H1 (cell line): ENCODE results near the gene ASRGL1. TPM values are rescaled to one million over a fixed set of nuclear protein-coding genes. Genes with fewer than 3 reads are reported as not detected.

Experiments
- CTCF ChIA-PET: fragments of 300-600 bp; sonication (Branson Sonifier 250); formaldehyde crosslinking; loops from one replicate; lab custom pipeline; 2021; ENCODE audit not compliant: partially characterized antibody; lab: Charles Lee
- POLR2A ChIA-PET: fragments of 300-600 bp; sonication (Branson Sonifier 250); formaldehyde crosslinking; loops from one replicate; lab custom pipeline; 2021; ENCODE audit warnings: inconsistent platforms; ENCODE audit not compliant: partially characterized antibody; lab: Charles Lee
- DNase-seq, 2 experiments: peaks; one replicate each; pipeline versions ENCODE4 v3.0.0 to v3.0.0-alpha.2; 2010 to 2022; ENCODE audit warnings: low spot score in 2 of 2, low read depth in 1 of 2, mixed read lengths in 1 of 2
- FAIRE-seq: peaks from 2 replicates; lab custom pipeline; 2011; peaks lifted over from hg19 to GRCh38; lab: Jason Lieb, UNC
- H2AFZ ChIP-seq: 2 replicates; pipeline ENCODE4 v1.8.1; 2012; ENCODE audit warnings: low read length, inconsistent platforms
- H2AK5ac ChIP-seq: 2 replicates; pipeline ENCODE4 v1.6.1; 2013; ENCODE audit warnings: low read depth, low read length
- H2BK120ac ChIP-seq: replicated peaks from 2 replicates; pipeline ENCODE3; 2013; ENCODE audit warnings: low read depth, low read length, inconsistent platforms
- H2BK12ac ChIP-seq: 2 replicates; pipeline ENCODE4 v1.6.1; 2013; ENCODE audit warnings: low read depth, low read length
- H2BK15ac ChIP-seq: 2 replicates; pipeline ENCODE4 v1.6.1; 2013; ENCODE audit warnings: low read length
- H2BK20ac ChIP-seq: 2 replicates; pipeline ENCODE4 v1.6.1; 2013; ENCODE audit warnings: low read length
- H2BK5ac ChIP-seq: 2 replicates; pipeline ENCODE4 v1.6.1; 2013; ENCODE audit warnings: low read depth, low read length
- H3K14ac ChIP-seq: 2 replicates; pipeline ENCODE4 v1.6.1; 2013; ENCODE audit warnings: inconsistent platforms; ENCODE audit not compliant: insufficient read length
- H3K18ac ChIP-seq: 2 replicates; pipeline ENCODE4 v1.6.1; 2013; ENCODE audit warnings: low read length; ENCODE audit errors: extremely low read depth
- H3K23ac ChIP-seq: 2 replicates; pipeline ENCODE4 v1.6.1; 2013; ENCODE audit warnings: inconsistent platforms; ENCODE audit not compliant: insufficient read length
- H3K23me2 ChIP-seq: 2 replicates; pipeline ENCODE4 v1.6.1; 2013; ENCODE audit warnings: low read depth, low read length
- H3K27ac ChIP-seq: 2 replicates; pipeline ENCODE4 v1.6.1; 2011; ENCODE audit warnings: low read depth, low read length, inconsistent platforms
- H3K27me3 ChIP-seq, 4 experiments: replicated peaks in 1 of 4; 1 replicate in 1 of 4; 2 replicates in 3 of 4; pipeline versions ENCODE4 v1.6.1 to v1.8.1; 2011 to 2013; ENCODE audit warnings: low read length in 3 of 4, mild to moderate bottlenecking in 3 of 4, inconsistent platforms in 2 of 4, mixed read lengths in 2 of 4, moderate library complexity in 1 of 4; ENCODE audit not compliant: control insufficient read depth in 3 of 4, insufficient read depth in 3 of 4; ENCODE audit errors: extremely low read depth in 1 of 4
- H3K36me3 ChIP-seq, 4 experiments: 2 replicates each; pipeline versions ENCODE4 v1.6.1 to v1.8.1; 2011 to 2013; ENCODE audit warnings: mild to moderate bottlenecking in 4 of 4, low read length in 3 of 4, moderate library complexity in 2 of 4, control low read depth in 1 of 4, inconsistent platforms in 1 of 4; ENCODE audit not compliant: insufficient read depth in 4 of 4, control insufficient read depth in 2 of 4
- H3K4ac ChIP-seq: replicated peaks from 2 replicates; pipeline ENCODE3; 2013; ENCODE audit warnings: low read length, low read depth, mixed read lengths, inconsistent platforms; ENCODE audit not compliant: insufficient read length
- H3K4me1 ChIP-seq, 4 experiments: replicated peaks in 1 of 4; 1 replicate in 1 of 4; 2 replicates in 3 of 4; pipeline versions ENCODE4 v1.6.1 to v1.8.1; 2011 to 2013; ENCODE audit warnings: low read length in 3 of 4, inconsistent platforms in 2 of 4, mixed read lengths in 1 of 4; ENCODE audit not compliant: insufficient read depth in 4 of 4, control insufficient read depth in 3 of 4
- H3K4me2 ChIP-seq, 2 experiments: 2 replicates each; pipeline versions ENCODE4 v1.6.1 to v1.8.1; 2011 to 2013; ENCODE audit warnings: low read depth in 2 of 2, low read length in 2 of 2, control low read depth in 1 of 2, inconsistent platforms in 1 of 2, mild to moderate bottlenecking in 1 of 2; ENCODE audit not compliant: insufficient read depth in 1 of 2
- H3K4me3 ChIP-seq, 4 experiments: fragments of 200-600, 300-600 bp in 1 of 4; sonication (generic), shearing (Covaris generic), sonication (Bioruptor Twin) in 1 of 4; 2 replicates each; pipeline versions ENCODE4 v1.5.1 to v1.8.1; 2011 to 2016; ENCODE audit warnings: low read length in 4 of 4, low read depth in 3 of 4, control low read depth in 2 of 4, inconsistent platforms in 2 of 4, mild to moderate bottlenecking in 2 of 4, mixed read lengths in 1 of 4, moderate library complexity in 1 of 4; ENCODE audit not compliant: insufficient read depth in 2 of 4; ENCODE audit errors: extremely low read depth in 1 of 4
- H3K56ac ChIP-seq: replicated peaks from 2 replicates; pipeline ENCODE3; 2013; ENCODE audit warnings: low read depth, mild to moderate bottlenecking, mixed read lengths, low read length, inconsistent platforms; ENCODE audit not compliant: insufficient read length
- H3K79me1 ChIP-seq: 2 replicates; pipeline ENCODE4 v1.6.1; 2013; ENCODE audit warnings: low read depth, low read length, control low read depth
- H3K79me2 ChIP-seq, 2 experiments: 2 replicates each; pipeline versions ENCODE4 v1.6.1 to v1.8.1; 2012 to 2013; ENCODE audit warnings: low read length in 2 of 2, mild to moderate bottlenecking in 2 of 2, inconsistent platforms in 1 of 2; ENCODE audit not compliant: insufficient read depth in 2 of 2, control insufficient read depth in 1 of 2
- H3K9ac ChIP-seq, 4 experiments: replicated peaks in 1 of 4; 1 replicate in 1 of 4; 2 replicates in 3 of 4; pipeline versions ENCODE4 v1.6.1 to v1.8.1; 2011 to 2013; ENCODE audit warnings: low read depth in 3 of 4, low read length in 3 of 4, control low read depth in 2 of 4, mild to moderate bottlenecking in 2 of 4, moderate library complexity in 2 of 4, inconsistent platforms in 1 of 4; ENCODE audit errors: extremely low read depth in 1 of 4
- H3K9me3 ChIP-seq, 2 experiments: 2 replicates each; pipeline versions ENCODE4 v1.6.1 to v1.8.1; 2012 to 2013; ENCODE audit warnings: mild to moderate bottlenecking in 2 of 2, moderate library complexity in 2 of 2, control low read depth in 1 of 2, inconsistent platforms in 1 of 2, low read depth in 1 of 2, low read length in 1 of 2, mixed read lengths in 1 of 2; ENCODE audit not compliant: insufficient read depth in 2 of 2
- H4K20me1 ChIP-seq, 2 experiments: replicated peaks in 1 of 2; 2 replicates each; pipeline versions ENCODE3 to v1.8.1; 2011 to 2013; ENCODE audit warnings: inconsistent platforms in 2 of 2, low read length in 2 of 2, mild to moderate bottlenecking in 1 of 2; ENCODE audit not compliant: insufficient read depth in 2 of 2, control insufficient read depth in 1 of 2
- H4K5ac ChIP-seq: 2 replicates; pipeline ENCODE4 v1.6.1; 2013; ENCODE audit warnings: low read length, low read depth, mixed read lengths, inconsistent platforms; ENCODE audit not compliant: insufficient read length
- H4K8ac ChIP-seq: 2 replicates; pipeline ENCODE4 v1.8.0; 2013; ENCODE audit warnings: mild to moderate bottlenecking, moderate library complexity, low read length, inconsistent platforms; ENCODE audit not compliant: insufficient read depth; ENCODE audit errors: extremely low read depth
- H4K91ac ChIP-seq: replicated peaks from 2 replicates; pipeline ENCODE3; 2013; ENCODE audit warnings: low read length, mixed read lengths, inconsistent platforms; ENCODE audit not compliant: insufficient read length
- ASH2L ChIP-seq: fragments of 200-600, 300-600 bp; sonication (generic); IDR thresholded peaks from one replicate; pipeline ENCODE4 v1.7.1; 2017; ENCODE audit warnings: low read length
- CBX8 ChIP-seq: fragments of 300-800, 300-1000 bp; sonication (generic); IDR thresholded peaks from 2 replicates; pipeline ENCODE4 v1.7.1; 2016; ENCODE audit warnings: low read depth, low read length, borderline replicate concordance
- CTBP2 ChIP-seq: IDR thresholded peaks from 2 replicates; pipeline ENCODE4 v1.7.0; 2011; ENCODE audit warnings: borderline replicate concordance, mild to moderate bottlenecking, moderate library complexity, mixed read lengths, low read length; ENCODE audit not compliant: insufficient read depth, insufficient read length
- E2F6 ChIP-seq: IDR thresholded peaks from 2 replicates; pipeline ENCODE4 v1.6.1; 2012; ENCODE audit warnings: inconsistent platforms
- JUND ChIP-seq: IDR thresholded peaks from 2 replicates; pipeline ENCODE4 v1.6.1; 2011; ENCODE audit warnings: mild to moderate bottlenecking, improper control_type of control experiment, low read length
- TAF1 ChIP-seq: IDR thresholded peaks from 2 replicates; pipeline ENCODE4 v1.6.1; 2011; ENCODE audit warnings: mild to moderate bottlenecking, low read depth, low read length
- ZNF274 ChIP-seq: IDR thresholded peaks from 2 replicates; pipeline ENCODE4 v1.7.0; 2012; ENCODE audit warnings: low read length, borderline replicate concordance; ENCODE audit errors: extremely low read depth
- WGBS, 2 experiments: shearing (Covaris generic) in 1 of 2; methylation state at CpG; one replicate each; pipeline versions ENCODE4 v1.1.6 to v1.1.7; 2013 to 2015; ENCODE audit warnings: low lambda C conversion rate in 2 of 2, mixed read lengths in 2 of 2, inconsistent platforms in 1 of 2, low coverage in 1 of 2, missing lambda C conversion rate in 1 of 2; ENCODE audit not compliant: insufficient replicate concordance in 2 of 2, insufficient coverage in 1 of 2, insufficient read length in 1 of 2; ENCODE audit errors: extremely low coverage in 1 of 2, missing lambda C conversion rate in 1 of 2; 5-methylcytosine and 5-hydroxymethylcytosine counted together
- polyA plus RNA-seq, 7 experiments: library from polyadenylated mRNA; depleted of rRNA in 3 of 7; stranded (reverse) in 5 of 7; unstranded in 2 of 7; fragments of >200 nt in 5 of 7; fragments of 200-250 nt in 2 of 7; gene quantifications; 1 replicate in 5 of 7; 2 replicates in 1 of 7; 4 replicates in 1 of 7; pipeline versions ENCODE4 v1.2.1 to v1.2.3, GENCODE V29; 2011 to 2013; ENCODE audit warnings: missing spikeins in 2 of 7, mixed read lengths in 2 of 7
- total RNA-seq: library from RNA; stranded (reverse); fragmentation: NEBNext Ultra II Directional; extraction: Animal tissue kit (Norgen Biotek cat#: 25700); gene quantifications from 2 replicates; pipeline ENCODE4 v1.2.1, GENCODE V29; 2021

ASRGL1 gene
- total and polyA plus RNA-seq, 2 of the 8 experiments (the other 6 are each of a cell fraction or from before 2014, with no cell fraction given) = 19.9 to 23.5 TPM

- CTCF ChIA-PET = interaction anchor here (0.9 to 1.3 kb wide), 2 partner anchors 13 to 18 kb away, joined by 3 read pairs; no protein-coding TSS in a partner anchor
- Histone ChIP-seq H3K27ac (no peak overlapping the region), H3K23ac (no peak overlapping the region), H3K18ac (no peak overlapping the region), H3K27me3 (no peaks in the 10 kb centered on the region), H4K91ac (no peak overlapping the region), H3K36me3 (peaks cover 0 to 9% (median 3%) of the 10 kb centered on the region in 4 experiments; a peak in 4 of 8 replicates), H3K9me3 (no peaks in the 10 kb centered on the region), H3K14ac (no peak overlapping the region), H3K4ac (no peak overlapping the region), H3K4me1 (peaks cover 2 to 11% (median 6%) of the 10 kb centered on the region in 4 experiments; a peak in 4 of 7 replicates), H2BK20ac (no peak overlapping the region), H3K56ac (no peak overlapping the region), H4K8ac (no peak overlapping the region), H3K4me3 (no peak overlapping the region)
- FAIRE-seq = no peak
- WGBS, 2 experiments = 88% methylated on average over 1 of the region's 1 CpG; no CpG with 5 or more reads in 1 of the 2 experiments
- TF ChIP-seq E2F6 = no peak
- TF ChIP-seq TAF1 = no peak
- TF ChIP-seq ZNF274 = no peak
- TF ChIP-seq CTBP2 = no peak
- no peak for TF ChIP-seq JUND
- no peak for TF ChIP-seq CBX8
- no peak for TF ChIP-seq ASH2L
- TF ChIP-seq, all 59 proteins: peak for 0
- Histone ChIP-seq H3K4me2 (no peak overlapping the region), H2AK5ac (no peak overlapping the region), H4K5ac (no peak overlapping the region), H3K79me2 (no peaks in the 10 kb centered on the region), H2BK5ac (no peak overlapping the region), H2AFZ (no peak overlapping the region), H3K9ac (no peak overlapping the region), H3K23me2 (no peaks in the 10 kb centered on the region), H2BK120ac (no peak overlapping the region), H4K20me1 (no peaks in the 10 kb centered on the region), H2BK15ac (no peak overlapping the region), H2BK12ac (no peak overlapping the region), H3K79me1 (no peaks in the 10 kb centered on the region; the same call in 1 of the 2 replicates)
- POLR2A ChIA-PET = interaction anchor here (0.6 kb wide), 1 partner anchor 392 kb away, joined by 3 read pairs; no protein-coding TSS in a partner anchor
- no peak for DNase-seq
Observed at GRCh38 chr11:62353841-62354240, 16.6 kb downstream of the ASRGL1 start.
